Measurements from ENCODE around the gene PLPPR1.

DNA sequence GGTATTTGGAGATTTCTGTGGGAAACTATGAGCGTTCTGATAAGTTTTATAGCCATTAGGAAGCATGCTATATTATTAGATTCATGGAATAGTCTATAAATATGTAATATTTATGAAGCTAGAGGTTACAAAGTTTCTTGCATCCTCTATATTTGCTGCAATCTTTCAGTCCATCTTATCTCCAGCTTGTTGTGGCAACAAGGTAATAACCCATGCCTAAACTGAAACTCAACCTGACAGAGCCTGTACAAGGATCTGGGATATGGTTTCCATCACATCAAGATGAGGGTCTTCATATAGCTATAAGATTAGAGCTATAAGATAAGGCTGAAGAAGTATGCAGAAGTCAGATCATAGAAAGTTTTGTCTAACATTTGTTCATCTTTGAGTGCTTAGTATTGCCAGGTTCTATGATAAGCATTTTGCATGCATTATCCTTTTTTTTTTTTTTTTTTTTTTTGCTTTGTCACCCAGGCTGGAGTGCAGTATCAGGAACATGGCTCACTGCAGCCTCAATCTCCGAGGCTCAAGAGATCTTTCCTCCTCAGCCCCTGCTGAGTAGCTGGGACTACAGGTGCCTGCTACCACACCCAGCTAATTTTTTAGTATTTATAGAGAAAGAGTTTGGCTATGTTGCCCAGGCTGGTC lies 341.5 kb downstream of the PLPPR1 start:
- TF ChIP-seq, protein P1, sequence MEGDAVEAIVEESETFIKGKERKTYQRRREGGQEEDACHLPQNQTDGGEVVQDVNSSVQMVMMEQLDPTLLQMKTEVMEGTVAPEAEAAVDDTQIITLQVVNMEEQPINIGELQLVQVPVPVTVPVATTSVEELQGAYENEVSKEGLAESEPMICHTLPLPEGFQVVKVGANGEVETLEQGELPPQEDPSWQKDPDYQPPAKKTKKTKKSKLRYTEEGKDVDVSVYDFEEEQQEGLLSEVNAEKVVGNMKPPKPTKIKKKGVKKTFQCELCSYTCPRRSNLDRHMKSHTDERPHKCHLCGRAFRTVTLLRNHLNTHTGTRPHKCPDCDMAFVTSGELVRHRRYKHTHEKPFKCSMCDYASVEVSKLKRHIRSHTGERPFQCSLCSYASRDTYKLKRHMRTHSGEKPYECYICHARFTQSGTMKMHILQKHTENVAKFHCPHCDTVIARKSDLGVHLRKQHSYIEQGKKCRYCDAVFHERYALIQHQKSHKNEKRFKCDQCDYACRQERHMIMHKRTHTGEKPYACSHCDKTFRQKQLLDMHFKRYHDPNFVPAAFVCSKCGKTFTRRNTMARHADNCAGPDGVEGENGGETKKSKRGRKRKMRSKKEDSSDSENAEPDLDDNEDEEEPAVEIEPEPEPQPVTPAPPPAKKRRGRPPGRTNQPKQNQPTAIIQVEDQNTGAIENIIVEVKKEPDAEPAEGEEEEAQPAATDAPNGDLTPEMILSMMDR (IDR thresholded peaks at IDR 0.05): no peak
- TF ChIP-seq EP300 (IDR thresholded peaks at IDR 0.05; ENCODE audit: low read depth): no peak
- no peak for TF ChIP-seq POLR2A (IDR thresholded peaks at IDR 0.05)
- no peak for TF ChIP-seq POLR2AphosphoS5 (IDR thresholded peaks at IDR 0.05)

Measured in transverse colon (tissue), 4 donors.